ENCODE results near the gene TMEM220. TPM values are rescaled to one million over a fixed set of nuclear protein-coding genes. Genes with fewer than 3 reads are reported as not detected.

The TMEM220 gene
- total and polyA plus RNA-seq, 2 of the 4 experiments (the other 2 are of a cell fraction): 1.1 to 1.9 TPM

DNA sequence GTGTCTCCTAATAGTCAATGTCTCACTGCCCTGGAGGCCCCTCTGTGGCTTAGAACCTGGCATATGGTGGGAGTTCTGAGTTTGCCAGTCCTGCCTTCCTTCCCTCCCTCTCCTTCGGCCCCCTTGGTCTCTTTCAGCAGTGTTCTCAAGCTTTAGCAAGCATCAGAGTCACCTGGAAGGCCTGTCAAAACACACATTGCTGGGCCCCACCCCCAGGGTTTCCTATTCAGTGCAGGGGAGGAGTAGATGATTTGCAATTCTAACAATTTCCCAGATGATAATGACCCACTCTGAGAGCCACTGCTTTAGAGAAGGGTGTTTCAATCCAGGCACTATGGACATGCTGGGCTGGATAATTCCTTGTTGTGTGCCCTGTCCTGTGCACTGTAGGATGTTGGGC lies 26.4 kb upstream of the TMEM220 start:
- Histone ChIP-seq H3K56ac (ENCODE audit: extremely low read depth, insufficient read depth, low read length) (no peak overlapping the region), H2BK20ac (ENCODE audit: low read depth, low read length) (no peak overlapping the region), H3K4me3 (ENCODE audit: insufficient read depth, low read depth, low read length) (no peak overlapping the region), H2BK15ac (ENCODE audit: low read depth, low read length) (no peak overlapping the region), H4K20me1 (ENCODE audit: insufficient read depth, low read length) (no peaks in the 10 kb centered on the region), H2BK5ac (ENCODE audit: low read depth, low read length, poor library complexity, severe bottlenecking) (no peak overlapping the region), H4K8ac (ENCODE audit: low read depth in 2 of 2, low read length in 2 of 2) (no peak overlapping the region), H3K4me1 (ENCODE audit: control insufficient read depth, insufficient read depth, low read length) (no peaks in the 10 kb centered on the region), H2AFZ (replicated peaks; ENCODE audit: low read length, poor library complexity) (no peak overlapping the region), H2BK120ac (ENCODE audit: low read depth, low read length) (no peak overlapping the region), H3K9me3 (ENCODE audit: control insufficient read depth, insufficient read depth, low read length) (no peaks in the 10 kb centered on the region), H2AK5ac (ENCODE audit: low read depth, low read length) (no peak overlapping the region), H3K4ac (ENCODE audit: low read depth, low read length) (no peak overlapping the region), H3K23ac (ENCODE audit: low read depth, low read length) (no peak overlapping the region), H2AK9ac (replicated peaks; ENCODE audit: low read depth, low read length, poor library complexity) (no peak overlapping the region), H3K4me2 (ENCODE audit: low read depth, low read length) (no peak overlapping the region), H3K79me1 (ENCODE audit: low read depth in 1 of 2, low read length in 2 of 2) (no peaks in the 10 kb centered on the region), H3K9me1 (ENCODE audit: insufficient read depth, low read length) (no peaks in the 10 kb centered on the region), H4K5ac (ENCODE audit: low read depth, low read length) (no peak overlapping the region), H3K27me3 (ENCODE audit: control insufficient read depth, insufficient read depth, low read length) (peaks cover 4% of the 10 kb centered on the region; the same call in 1 of the 2 replicates), H3K14ac (replicated peaks; ENCODE audit: low read depth, low read length) (no peak overlapping the region), H3K27ac (ENCODE audit: insufficient read depth, low read length) (no peak overlapping the region), H3K18ac (ENCODE audit: low read depth, low read length) (no peak overlapping the region), H3K36me3 (ENCODE audit: control insufficient read depth, insufficient read depth, low read length) (no peaks in the 10 kb centered on the region), H3K9ac (ENCODE audit: low read depth, low read length) (no peak overlapping the region), H4K91ac (ENCODE audit: insufficient read depth, low read depth, low read length) (no peak overlapping the region)
- ChIA-PET CTCF (no interaction called here), POLR2A (ENCODE audit: unreplicated experiment) (no interaction called here)
- no CpG with 5 or more reads among the region's 1 CpG for WGBS, 2 experiments (ENCODE audit: extremely low coverage in 2 of 2, insufficient read length in 1 of 2)
- DNase-seq: no peak
- no TSS peak for BruUV-seq (replicated peaks)
- in situ Hi-C loops (cut with MboI; ENCODE audit: low sequenced_read_pairs) (no loop called here), dilution Hi-C loops (cut with HindIII; ENCODE audit: low sequenced_read_pairs, unreplicated experiment) (no loop called here), intact Hi-C loops (cut with micrococcal nuclease) (no loop called here)
- TF ChIP-seq MAZ (IDR thresholded peaks at IDR 0.05; ENCODE audit: borderline replicate concordance, low read depth, low read length) (no peak), CEBPB (IDR thresholded peaks at IDR 0.05; ENCODE audit: low read depth, low read length) (no peak), SMC3 (IDR thresholded peaks at IDR 0.05; ENCODE audit: low read depth, low read length) (no peak), RFX5 (IDR thresholded peaks at IDR 0.05; ENCODE audit: low read depth, low read length) (no peak), CHD1 (IDR thresholded peaks at IDR 0.05; ENCODE audit: low read depth, low read length) (no peak), RCOR1 (IDR thresholded peaks at IDR 0.05; ENCODE audit: insufficient replicate concordance, low read length) (no peak), MXI1 (IDR thresholded peaks at IDR 0.05; ENCODE audit: borderline replicate concordance, low read depth, low read length) (no peak), FOS (IDR thresholded peaks at IDR 0.05; ENCODE audit: low read depth, low read length) (no peak), NFE2L2 (IDR thresholded peaks at IDR 0.05; ENCODE audit: low read depth, low read length) (no peak)
- TF ChIP-seq, protein P1, sequence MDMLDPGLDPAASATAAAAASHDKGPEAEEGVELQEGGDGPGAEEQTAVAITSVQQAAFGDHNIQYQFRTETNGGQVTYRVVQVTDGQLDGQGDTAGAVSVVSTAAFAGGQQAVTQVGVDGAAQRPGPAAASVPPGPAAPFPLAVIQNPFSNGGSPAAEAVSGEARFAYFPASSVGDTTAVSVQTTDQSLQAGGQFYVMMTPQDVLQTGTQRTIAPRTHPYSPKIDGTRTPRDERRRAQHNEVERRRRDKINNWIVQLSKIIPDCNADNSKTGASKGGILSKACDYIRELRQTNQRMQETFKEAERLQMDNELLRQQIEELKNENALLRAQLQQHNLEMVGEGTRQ (IDR thresholded peaks at IDR 0.05; ENCODE audit: low read depth, low read length): no peak
- TF ChIP-seq, protein P2, sequence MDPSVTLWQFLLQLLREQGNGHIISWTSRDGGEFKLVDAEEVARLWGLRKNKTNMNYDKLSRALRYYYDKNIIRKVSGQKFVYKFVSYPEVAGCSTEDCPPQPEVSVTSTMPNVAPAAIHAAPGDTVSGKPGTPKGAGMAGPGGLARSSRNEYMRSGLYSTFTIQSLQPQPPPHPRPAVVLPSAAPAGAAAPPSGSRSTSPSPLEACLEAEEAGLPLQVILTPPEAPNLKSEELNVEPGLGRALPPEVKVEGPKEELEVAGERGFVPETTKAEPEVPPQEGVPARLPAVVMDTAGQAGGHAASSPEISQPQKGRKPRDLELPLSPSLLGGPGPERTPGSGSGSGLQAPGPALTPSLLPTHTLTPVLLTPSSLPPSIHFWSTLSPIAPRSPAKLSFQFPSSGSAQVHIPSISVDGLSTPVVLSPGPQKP (IDR thresholded peaks at IDR 0.05; ENCODE audit: borderline replicate concordance, low read depth, low read length): no peak
- TF ChIP-seq, protein P3, sequence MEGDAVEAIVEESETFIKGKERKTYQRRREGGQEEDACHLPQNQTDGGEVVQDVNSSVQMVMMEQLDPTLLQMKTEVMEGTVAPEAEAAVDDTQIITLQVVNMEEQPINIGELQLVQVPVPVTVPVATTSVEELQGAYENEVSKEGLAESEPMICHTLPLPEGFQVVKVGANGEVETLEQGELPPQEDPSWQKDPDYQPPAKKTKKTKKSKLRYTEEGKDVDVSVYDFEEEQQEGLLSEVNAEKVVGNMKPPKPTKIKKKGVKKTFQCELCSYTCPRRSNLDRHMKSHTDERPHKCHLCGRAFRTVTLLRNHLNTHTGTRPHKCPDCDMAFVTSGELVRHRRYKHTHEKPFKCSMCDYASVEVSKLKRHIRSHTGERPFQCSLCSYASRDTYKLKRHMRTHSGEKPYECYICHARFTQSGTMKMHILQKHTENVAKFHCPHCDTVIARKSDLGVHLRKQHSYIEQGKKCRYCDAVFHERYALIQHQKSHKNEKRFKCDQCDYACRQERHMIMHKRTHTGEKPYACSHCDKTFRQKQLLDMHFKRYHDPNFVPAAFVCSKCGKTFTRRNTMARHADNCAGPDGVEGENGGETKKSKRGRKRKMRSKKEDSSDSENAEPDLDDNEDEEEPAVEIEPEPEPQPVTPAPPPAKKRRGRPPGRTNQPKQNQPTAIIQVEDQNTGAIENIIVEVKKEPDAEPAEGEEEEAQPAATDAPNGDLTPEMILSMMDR (conservative IDR thresholded peaks at IDR 0.05; ENCODE audit: low read depth, low read length): no peak
- ATAC-seq (ENCODE audit: low read depth): no peak

All from IMR-90 (cell line).